ENCODE measurements around the gene ZNF226. TPM values are rescaled to one million over a fixed set of nuclear protein-coding genes. Genes with fewer than 3 reads are reported as not detected.
A peak's percentile ranks its signal among the peaks of the same experiment; 100 is the strongest.
"Not testable (repeated sequence)": the region's sequence is repeated elsewhere in the genome, so short reads cannot be mapped to it uniquely, and the experiment has no call there.

ZNF226 gene
- total RNA-seq, 1 experiment from 2014 or later: 21.0 TPM

- peak; percentile 92 for DNase-seq (ENCODE audit: extremely low read depth, low read depth)
These were observed 42.4 kb downstream of the ZNF226 start for GRCh38 chr19:44207126-44207803.

DNA sequence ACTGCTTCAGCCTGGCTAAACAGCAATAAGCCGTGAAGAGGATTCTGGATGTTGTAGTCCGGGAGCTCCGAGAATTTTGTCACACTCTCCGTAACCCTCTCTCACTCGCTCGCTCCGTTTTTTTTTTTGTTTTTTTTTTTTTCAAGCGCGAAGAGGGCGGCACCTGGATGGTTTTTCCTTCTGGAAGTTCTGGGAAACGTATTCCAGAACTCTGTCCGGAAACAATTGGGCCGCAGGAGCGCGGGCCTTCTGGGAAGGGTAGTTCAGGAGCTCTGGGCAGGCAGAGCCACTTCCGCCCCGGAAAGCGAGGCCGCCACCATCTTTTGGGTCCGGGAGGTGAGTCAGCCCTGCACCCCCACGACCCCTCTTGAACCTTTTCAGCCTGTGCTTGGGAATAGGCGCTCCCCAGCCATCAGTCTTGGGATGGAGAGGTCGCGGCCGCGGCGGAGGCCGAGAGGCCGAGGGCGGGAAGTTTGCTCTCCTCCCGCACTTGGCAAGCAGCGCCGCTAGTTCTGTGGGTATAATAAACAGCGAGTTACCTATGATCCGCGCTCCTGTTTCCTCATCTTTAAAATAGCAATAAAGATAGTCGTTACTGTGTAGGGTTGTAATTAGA, 47.5 kb downstream of the ZNF226 start, which contains the start of gene ZNF227:
Gene ZNF227, plus strand, starts transcription at position 283 of the 616 bp plus-strand sequence. CDS start 5,261 bp downstream, outside the sequence.
- DNase-seq (ENCODE audit: extremely low read depth, low read depth): peak; percentile 75

- DNase-seq (ENCODE audit: extremely low read depth, low read depth): peak; percentile 1
These were observed 48.0 kb downstream of the ZNF226 start for GRCh38 chr19:44212866-44213346.

- DNase-seq (ENCODE audit: extremely low read depth, low read depth): not testable (repeated sequence)
These were observed 55.0 kb downstream of the ZNF226 start for GRCh38 chr19:44219926-44220325.

GRCh38 chr19:44220761-44221160, 55.9 kb downstream of the ZNF226 start:
- DNase-seq (ENCODE audit: extremely low read depth, low read depth): not testable (repeated sequence)

GRCh38 chr19:44221291-44221690, 56.4 kb downstream of the ZNF226 start:
- DNase-seq (ENCODE audit: extremely low read depth, low read depth): not testable (repeated sequence)

Other genes starting within 250 kb of the ZNF226 start
- gene ZNF45, start 229.8 kb upstream of the ZNF226 start, total RNA-seq (2014; rRNA removed; shearing (Covaris generic)): 7.8 and 10.6 TPM in 2 replicates
- gene ZNF221, start 213.9 kb upstream of the ZNF226 start, total RNA-seq (2014; rRNA removed; shearing (Covaris generic)): 2.0 and 2.8 TPM in 2 replicates
- gene ZNF155, start 180.9 kb upstream of the ZNF226 start, total RNA-seq (2014; rRNA removed; shearing (Covaris generic)): 6.1 and 6.6 TPM in 2 replicates
- gene ZNF230, start 162.1 kb upstream of the ZNF226 start, total RNA-seq (2014; rRNA removed; shearing (Covaris generic)): 3.6 and 4.8 TPM in 2 replicates
- 6.8 and 7.1 TPM in 2 replicates for gene ZNF222, start 139.7 kb upstream of the ZNF226 start, total RNA-seq (2014; rRNA removed; shearing (Covaris generic))
- 1.9 and 2.0 TPM in 2 replicates for gene ZNF223, start 113.1 kb upstream of the ZNF226 start, total RNA-seq (2014; rRNA removed; shearing (Covaris generic))
- 2.0 and 2.2 TPM in 2 replicates for gene ZNF284, start 92.9 kb upstream of the ZNF226 start, total RNA-seq (2014; rRNA removed; shearing (Covaris generic))
- 13.4 and 16.2 TPM in 2 replicates for gene ZNF224, start 70.7 kb upstream of the ZNF226 start, total RNA-seq (2014; rRNA removed; shearing (Covaris generic))
- 3.3 TPM in 2 replicates for gene ZNF225, start 51.7 kb upstream of the ZNF226 start, total RNA-seq (2014; rRNA removed; shearing (Covaris generic))
- gene ZNF234, start 23.5 kb upstream of the ZNF226 start, total RNA-seq (2014; rRNA removed; shearing (Covaris generic)): 8.5 and 8.6 TPM in 2 replicates
- gene ZNF227, start 47.4 kb downstream of the ZNF226 start, total RNA-seq (2014; rRNA removed; shearing (Covaris generic)): 18.2 and 20.3 TPM in 2 replicates
- 0.14 and 0.25 TPM in 2 replicates for gene ZNF233, start 94.8 kb downstream of the ZNF226 start, total RNA-seq (2014; rRNA removed; shearing (Covaris generic))
- gene ZNF235, start 139.9 kb downstream of the ZNF226 start, total RNA-seq (2014; rRNA removed; shearing (Covaris generic)): 3.0 and 3.2 TPM in 2 replicates
- gene ZNF112, start 191.6 kb downstream of the ZNF226 start, total RNA-seq (2014; rRNA removed; shearing (Covaris generic)): 2.5 and 4.5 TPM in 2 replicates
- gene ZNF285, start 236.5 kb downstream of the ZNF226 start, total RNA-seq (2014; rRNA removed; shearing (Covaris generic)): 0.17 TPM in 1 of 2 replicates, not detected in the other